SK-N-SH (cell line): ENCODE data around the gene NRCAM.

ENCODE experiments used
- CTCF ChIP-seq: fragments of 200-600 bp; sonication (generic); IDR thresholded peaks from 2 replicates; pipeline ENCODE4 v1.6.1; 2017; ENCODE audit warnings: antibody characterized with exemption, mild to moderate bottlenecking, moderate library complexity
- EZH2phosphoT487 ChIP-seq: fragments of 200-600 bp; sonication (generic); IDR thresholded peaks from 2 replicates; pipeline ENCODE4 v1.6.1; 2017; ENCODE audit warnings: low read depth, mixed run types, mild to moderate bottlenecking, antibody characterized with exemption, moderate library complexity, borderline replicate concordance

DNA sequence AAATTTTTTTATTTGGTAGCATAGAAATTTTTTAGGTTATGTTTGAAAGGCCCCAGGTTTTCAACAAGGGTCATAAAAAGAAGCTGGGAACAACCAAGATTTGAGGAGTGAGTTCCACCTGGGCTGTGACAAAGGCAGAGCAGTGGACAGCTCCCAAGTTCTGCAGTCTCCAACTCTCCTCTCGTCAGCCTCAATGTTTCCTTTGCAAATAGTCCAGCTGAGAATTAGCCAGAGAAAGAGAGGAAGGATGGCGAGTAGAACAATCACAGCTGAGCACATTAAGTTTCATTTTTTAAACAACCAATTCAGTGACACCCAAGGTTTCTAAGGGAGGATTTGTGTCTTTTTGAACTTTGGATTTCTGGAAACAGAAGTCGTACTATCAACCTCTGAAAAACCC lies 143.2 kb downstream of the NRCAM start:
- TF ChIP-seq CTCF (no peak), EZH2phosphoT487 (no peak)
